Measurements from ENCODE around the gene GSG1L. TPM values are rescaled to one million over a fixed set of nuclear protein-coding genes. Genes with fewer than 3 reads are reported as not detected.
A peak's percentile ranks its signal among the peaks of the same experiment; 100 is the strongest.
"Not testable (repeated sequence)": the region's sequence is repeated elsewhere in the genome, so short reads cannot be mapped to it uniquely, and the experiment has no call there.

GSG1L gene
- total and polyA plus RNA-seq, 12 donors = 0.11 TPM; not detected in 11

- Histone ChIP-seq H3K9me3 (replicated peaks in 1 of 3) (no peaks in the 10 kb centered on the region), H3K4me3 (no peak overlapping the region), H3K27me3 (no peaks in the 10 kb centered on the region), H3K27ac (no peak overlapping the region), H3K4me1 (replicated peaks in 1 of 2) (no peaks in the 10 kb centered on the region), H3K36me3 (replicated peaks in 1 of 2) (no peaks in the 10 kb centered on the region)
- TF ChIP-seq CTCF (IDR thresholded peaks at IDR 0.05) (no peak), POLR2A (IDR thresholded peaks at IDR 0.05) (no peak)
- intact Hi-C loops (cut with DNase I) = no loop called here
- 75 to 93% (median 78%) methylated on average over 5 to 6 of the region's 6 CpGs for WGBS, 4 donors
- no peak for DNase-seq
Observed at GRCh38 chr16:27890006-27890405, 173.5 kb downstream of the GSG1L start.

GRCh38 chr16:27883576-27883975 lies 179.9 kb downstream of the GSG1L start:
- WGBS, 4 donors = 70 to 85% (median 76%) methylated on average over 4 to 5 of the region's 5 CpGs
- intact Hi-C loops (cut with DNase I) = no loop called here

GRCh38 chr16:27880287-27880686 lies 183.2 kb downstream of the GSG1L start:
- Histone ChIP-seq H3K4me1 (replicated peaks in 1 of 2) (no peaks in the 10 kb centered on the region), H3K4me3 (no peak overlapping the region), H3K27ac (no peak overlapping the region), H3K36me3 (replicated peaks in 1 of 2) (no peaks in the 10 kb centered on the region), H3K27me3 (no peaks in the 10 kb centered on the region), H3K9me3 (replicated peaks in 1 of 3) (no peaks in the 10 kb centered on the region)
- DNase-seq = no peak
- TF ChIP-seq CTCF (IDR thresholded peaks at IDR 0.05) (no peak), POLR2A (IDR thresholded peaks at IDR 0.05) (no peak)
- 29 to 45% (median 36%) methylated on average over 2 of the region's 2 CpGs for WGBS, 4 donors
- intact Hi-C loops (cut with DNase I) = no loop called here

More at GRCh38 chr16:27883576-27883975, 179.9 kb downstream of the GSG1L start:
- no peaks in the 10 kb centered on the region for H3K4me1 ChIP-seq (replicated peaks in 1 of 2)
- H3K36me3 ChIP-seq (replicated peaks in 1 of 2) = no peaks in the 10 kb centered on the region
- no peaks in the 10 kb centered on the region for H3K27me3 ChIP-seq
- H3K27ac ChIP-seq = no peak overlapping the region
- H3K9me3 ChIP-seq (replicated peaks in 1 of 3) = no peaks in the 10 kb centered on the region
- H3K4me3 ChIP-seq = no peak overlapping the region
- DNase-seq = no peak
- TF ChIP-seq CTCF (IDR thresholded peaks at IDR 0.05) (no peak), POLR2A (IDR thresholded peaks at IDR 0.05) (no peak)

GRCh38 chr16:27879601-27880247 lies 183.8 kb downstream of the GSG1L start:
- no peak for TF ChIP-seq CTCF (IDR thresholded peaks at IDR 0.05)
- TF ChIP-seq POLR2A (IDR thresholded peaks at IDR 0.05) = no peak
- DNase-seq = peak; percentile 27 to 66 (median 42)
- no peaks in the 10 kb centered on the region for H3K4me1 ChIP-seq (replicated peaks in 1 of 2)
- no peaks in the 10 kb centered on the region for H3K36me3 ChIP-seq (replicated peaks in 1 of 2)
- no peaks in the 10 kb centered on the region for H3K27me3 ChIP-seq
- H3K4me3 ChIP-seq = no peak overlapping the region
- H3K27ac ChIP-seq = no peak overlapping the region
- H3K9me3 ChIP-seq (replicated peaks in 1 of 3) = peaks cover 0 to under 1% (median 0%) of the 10 kb centered on the region in 3 donors
- 47 to 63% (median 53%) methylated on average over 3 of the region's 3 CpGs for WGBS, 4 donors
- intact Hi-C loops (cut with DNase I) = no loop called here

- H3K36me3 ChIP-seq (replicated peaks in 1 of 2); H3K9me3 ChIP-seq (replicated peaks in 1 of 3); H3K4me1 ChIP-seq (replicated peaks in 1 of 2); H3K27ac ChIP-seq; intact Hi-C loops (cut with DNase I); DNase-seq; H3K27me3 ChIP-seq; H3K4me3 ChIP-seq: not testable (repeated sequence)
- 87 to 100% (median 92%) methylated on average over 1 of the region's 1 CpG for WGBS, 4 donors
Observed at GRCh38 chr16:27872627-27873026, 190.9 kb downstream of the GSG1L start.

All from adrenal gland (tissue), 12 donors.